ENCODE data around the gene RELCH.

DNA sequence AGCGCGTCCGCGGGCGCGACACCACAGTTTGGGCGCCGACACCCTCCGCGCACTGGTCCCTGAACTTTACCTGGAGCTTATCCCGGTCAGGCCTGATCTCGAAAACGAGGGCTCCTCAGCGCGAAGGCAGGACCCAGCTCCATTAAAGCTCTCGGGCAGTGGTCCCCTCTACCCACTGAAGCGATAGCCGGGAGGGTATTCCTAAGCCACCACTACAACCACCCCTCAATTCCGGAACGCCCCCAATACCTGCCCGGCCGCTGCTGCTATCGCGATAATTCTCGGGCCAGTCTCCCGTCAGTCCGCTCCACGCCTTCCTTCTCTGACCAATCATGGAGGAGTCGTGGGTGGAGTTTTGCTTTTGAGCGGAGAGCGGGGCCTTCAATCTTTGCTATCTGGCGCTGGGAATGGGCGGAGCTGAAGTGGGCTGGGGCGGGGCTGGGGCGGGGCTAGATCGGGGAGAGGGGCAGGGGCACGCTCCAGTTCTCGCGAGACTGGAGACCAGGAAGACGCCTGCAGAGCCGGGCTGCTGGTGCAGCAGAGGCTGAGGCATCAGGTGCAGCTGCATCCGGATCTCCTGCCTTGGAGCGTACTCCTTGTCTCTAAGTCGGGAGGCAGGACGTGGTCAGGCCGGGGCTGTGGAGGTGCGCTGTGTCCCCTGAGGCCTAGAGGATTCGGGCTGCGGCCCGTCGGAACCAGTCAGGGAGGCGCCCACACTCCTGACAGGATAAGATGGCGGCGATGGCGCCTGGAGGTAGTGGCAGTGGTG, at the start of gene RELCH, which contains the start of gene PIGN:
- TF ChIP-seq, protein P1, sequence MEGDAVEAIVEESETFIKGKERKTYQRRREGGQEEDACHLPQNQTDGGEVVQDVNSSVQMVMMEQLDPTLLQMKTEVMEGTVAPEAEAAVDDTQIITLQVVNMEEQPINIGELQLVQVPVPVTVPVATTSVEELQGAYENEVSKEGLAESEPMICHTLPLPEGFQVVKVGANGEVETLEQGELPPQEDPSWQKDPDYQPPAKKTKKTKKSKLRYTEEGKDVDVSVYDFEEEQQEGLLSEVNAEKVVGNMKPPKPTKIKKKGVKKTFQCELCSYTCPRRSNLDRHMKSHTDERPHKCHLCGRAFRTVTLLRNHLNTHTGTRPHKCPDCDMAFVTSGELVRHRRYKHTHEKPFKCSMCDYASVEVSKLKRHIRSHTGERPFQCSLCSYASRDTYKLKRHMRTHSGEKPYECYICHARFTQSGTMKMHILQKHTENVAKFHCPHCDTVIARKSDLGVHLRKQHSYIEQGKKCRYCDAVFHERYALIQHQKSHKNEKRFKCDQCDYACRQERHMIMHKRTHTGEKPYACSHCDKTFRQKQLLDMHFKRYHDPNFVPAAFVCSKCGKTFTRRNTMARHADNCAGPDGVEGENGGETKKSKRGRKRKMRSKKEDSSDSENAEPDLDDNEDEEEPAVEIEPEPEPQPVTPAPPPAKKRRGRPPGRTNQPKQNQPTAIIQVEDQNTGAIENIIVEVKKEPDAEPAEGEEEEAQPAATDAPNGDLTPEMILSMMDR (IDR thresholded peaks at IDR 0.05; ENCODE audit: low read depth, low read length, poor library complexity, severe bottlenecking): no peak
- TF ChIP-seq EZH2phosphoT487 (IDR thresholded peaks at IDR 0.05; ENCODE audit: borderline replicate concordance, low read length): no peak

Measured in DOHH2 (cell line).